Hematopoietic multipotent progenitor cell treated with erythropoietin and hydrocortisone succinate and interleukin-3 and kit ligand, for 17 days (in vitro differentiated cells): Measurements from ENCODE around the gene KRT14.
"Not testable (repeated sequence)": the region's sequence is repeated elsewhere in the genome, so short reads cannot be mapped to it uniquely, and the experiment has no call there.

Experiments
- DNase-seq: peaks from one replicate; pipeline ENCODE4 v3.0.0-alpha.2; 2015; ENCODE audit warnings: low spot score

Gene KRT14

GRCh38 chr17:41578538-41578937 is 8.2 kb downstream of the KRT14 start:
- DNase-seq, result no peak

DNA sequence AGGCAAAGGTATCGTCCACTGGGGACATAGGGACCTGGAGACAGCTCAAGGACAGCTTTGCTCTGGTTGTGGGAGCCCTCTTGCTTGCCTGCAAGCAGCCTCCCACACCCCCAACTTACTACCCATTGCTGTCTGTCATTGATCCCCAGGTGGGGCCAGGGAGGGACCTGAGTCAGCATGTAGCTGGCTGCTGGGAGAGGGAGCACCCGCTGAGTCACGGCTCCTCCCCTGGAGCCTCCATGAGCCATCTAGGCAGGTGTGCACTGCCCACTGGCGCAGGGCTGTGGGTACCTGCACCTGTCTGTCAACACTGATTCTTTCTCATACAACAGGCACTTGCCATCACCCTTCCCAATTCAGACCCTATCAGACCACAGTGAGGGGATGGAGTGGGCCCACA is 10.0 kb downstream of the KRT14 start:
- not testable (repeated sequence) for DNase-seq

DNA sequence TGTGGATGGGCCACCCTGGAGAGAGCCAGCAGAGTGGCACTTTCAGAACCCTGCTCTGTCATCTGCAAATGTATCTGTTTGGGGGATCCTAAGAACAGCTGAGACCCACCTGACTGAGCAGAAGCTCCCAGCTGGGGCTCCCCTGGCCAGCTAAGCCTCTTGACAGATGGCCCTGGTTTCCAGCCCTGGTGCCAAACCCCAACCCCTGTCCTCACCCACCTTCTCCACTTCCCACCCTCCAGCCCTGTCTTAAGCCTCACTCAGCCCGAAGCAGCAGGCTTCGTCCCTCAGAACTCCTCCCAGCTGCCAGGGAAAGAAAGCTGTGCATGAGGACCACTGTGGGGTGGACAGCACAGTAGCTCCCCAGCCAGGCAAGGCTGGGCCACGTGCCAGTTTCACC is 11.4 kb downstream of the KRT14 start:
- DNase-seq, result no peak

- DNase-seq, result no peak
These were observed 14.9 kb downstream of the KRT14 start, which contains the start of gene KRT9 for GRCh38 chr17:41571561-41572434. Gene KRT9 (minus strand): TSS chr17:41572059. CDS start chr17:41571992, 67 bp downstream.

GRCh38 chr17:41567317-41567716 is 19.4 kb downstream of the KRT14 start:
- no peak for DNase-seq

DNA sequence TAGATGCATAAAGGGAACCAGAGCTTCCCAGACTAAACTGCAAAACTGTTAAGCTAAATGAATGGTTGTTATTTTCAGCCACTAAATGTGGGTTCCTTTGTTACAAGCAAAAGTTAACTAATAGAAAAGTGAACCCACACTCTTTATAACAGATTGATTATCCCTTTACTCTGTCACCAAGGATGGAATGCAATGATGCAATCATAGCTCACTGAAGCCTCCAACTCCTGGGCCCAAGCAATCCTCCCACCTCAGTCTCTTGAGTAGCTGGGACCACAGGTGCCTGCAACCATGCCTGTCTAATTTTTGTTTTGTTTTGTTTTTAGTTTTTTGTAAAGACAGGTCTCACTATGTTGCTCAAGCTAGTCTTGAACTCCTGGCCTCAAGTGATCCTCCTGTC is 21.4 kb downstream of the KRT14 start:
- DNase-seq, result no peak

- no peak for DNase-seq
These were observed 23.0 kb downstream of the KRT14 start for GRCh38 chr17:41563607-41564170.

- no peak for DNase-seq
These were observed 25.1 kb downstream of the KRT14 start for GRCh38 chr17:41561554-41561953.

- DNase-seq, result no peak
These were observed 27.1 kb downstream of the KRT14 start for GRCh38 chr17:41559548-41559947.

- DNase-seq, result no peak
These were observed 29.8 kb downstream of the KRT14 start for GRCh38 chr17:41556931-41557330.

DNA sequence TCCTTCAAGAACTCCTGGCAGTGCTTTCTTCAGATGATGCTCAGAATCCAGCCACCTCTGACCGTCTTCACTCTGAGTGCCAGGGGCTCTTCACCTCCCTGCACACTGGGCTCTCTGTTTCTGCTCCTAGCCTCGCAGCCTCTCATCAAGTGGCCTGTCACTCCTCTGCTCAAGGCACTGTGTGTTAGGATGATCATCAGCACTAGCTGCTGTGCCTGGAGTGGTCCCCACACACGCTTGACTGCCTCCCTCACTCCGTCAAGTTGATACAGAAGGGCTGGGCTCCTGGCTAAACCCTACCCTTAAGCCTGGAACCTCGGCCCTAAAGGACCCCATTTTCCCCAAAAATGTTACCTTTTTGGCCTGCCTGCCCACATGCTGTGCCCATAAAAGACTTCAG is 30.4 kb downstream of the KRT14 start:
- no peak for DNase-seq

DNA sequence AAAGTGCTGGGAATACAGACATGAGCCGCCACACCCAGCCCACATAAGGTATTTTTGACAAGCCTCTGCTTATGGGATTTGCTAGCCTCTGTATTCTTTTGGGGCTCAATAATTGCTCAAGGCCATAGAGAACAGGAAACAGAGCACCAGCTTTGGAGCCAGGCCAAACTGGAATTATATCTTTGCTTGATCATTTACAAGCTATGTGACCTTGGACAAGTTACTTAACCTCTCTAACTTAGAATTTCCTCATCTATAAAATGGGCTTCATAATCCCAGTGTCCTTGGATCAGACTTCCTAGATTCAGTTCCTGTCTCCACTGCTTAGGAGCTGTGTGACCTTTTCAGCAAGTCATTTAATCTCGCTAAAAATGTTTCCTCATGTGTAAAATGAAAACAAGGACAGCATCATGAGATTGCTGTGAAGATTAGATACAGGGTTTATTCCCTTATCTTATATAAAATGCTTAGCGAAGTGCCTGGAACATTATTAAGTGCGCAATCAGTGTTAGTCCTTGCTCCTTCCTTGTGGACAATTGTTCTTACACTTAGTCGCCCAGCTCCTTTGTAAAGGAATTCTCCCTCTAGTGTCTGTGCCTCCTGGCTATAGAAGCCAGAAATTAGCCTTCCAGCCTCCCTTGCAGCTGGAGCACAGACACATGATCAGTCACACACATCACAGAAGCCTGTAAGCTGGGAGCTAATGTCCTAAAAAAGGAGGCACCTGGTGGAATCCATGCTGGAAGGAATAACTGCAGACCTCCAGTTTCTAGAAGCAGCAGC is 31.4 kb downstream of the KRT14 start:
- DNase-seq, result no peak

GRCh38 chr17:41553987-41554680 is 32.6 kb downstream of the KRT14 start:
- DNase-seq, result no peak

- DNase-seq, result no peak
These were observed 33.5 kb downstream of the KRT14 start for GRCh38 chr17:41553176-41553575.

DNA sequence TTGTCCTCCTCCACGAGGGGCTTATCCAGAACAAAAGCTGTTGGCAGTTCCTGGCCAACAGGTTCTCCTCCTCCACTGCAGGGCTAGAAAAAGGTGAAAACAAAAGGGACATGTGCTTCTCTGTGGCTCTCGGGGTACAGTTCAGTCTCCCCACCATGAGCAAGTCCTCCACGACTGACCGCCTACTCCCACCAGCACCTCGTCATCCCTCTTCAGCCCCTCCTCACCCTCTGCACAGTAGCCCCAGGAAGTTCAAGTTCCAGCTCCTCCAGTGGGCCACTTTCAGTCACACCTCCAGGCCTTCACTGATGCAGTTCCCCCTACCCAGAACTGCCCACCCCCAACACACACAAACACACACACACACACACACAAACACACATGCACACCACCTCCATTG is 34.2 kb downstream of the KRT14 start:
- no peak for DNase-seq

GRCh38 chr17:41551365-41551764 is 35.3 kb downstream of the KRT14 start:
- DNase-seq, result no peak

- DNase-seq, result peak; percentile 58
These were observed 37.1 kb downstream of the KRT14 start for GRCh38 chr17:41549596-41550039.

- DNase-seq, result peak; percentile 77
These were observed 37.7 kb downstream of the KRT14 start for GRCh38 chr17:41548844-41549595.

- DNase-seq, result no peak
These were observed 38.5 kb downstream of the KRT14 start for GRCh38 chr17:41547921-41548843.

DNA sequence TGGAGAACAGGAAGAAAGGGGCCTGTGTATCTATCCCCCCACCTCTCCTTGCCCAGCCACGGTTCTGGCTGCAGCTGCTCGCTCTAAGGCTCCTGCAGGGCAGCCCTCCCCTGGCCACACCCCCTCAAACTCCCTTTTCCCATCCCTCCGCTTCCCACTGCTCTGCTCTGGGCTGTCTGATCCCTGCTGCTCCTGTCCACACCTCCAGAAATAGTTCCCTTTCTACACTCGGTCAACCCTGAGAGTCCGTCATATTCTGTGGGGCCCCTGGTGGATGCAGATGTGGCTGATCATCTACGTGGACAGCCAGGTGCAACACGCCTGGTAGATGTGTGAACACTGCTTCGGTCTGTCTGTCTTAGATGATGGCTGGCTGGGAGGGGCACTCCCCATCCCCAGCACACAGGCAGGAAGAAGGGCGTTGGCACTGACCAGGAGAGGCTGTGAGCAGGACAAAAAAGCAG is 39.3 kb downstream of the KRT14 start:
- no peak for DNase-seq
